NCI-H2227 (cell line): ENCODE results near the gene WDR44.
"Not testable (repeated sequence)": the region's sequence is repeated elsewhere in the genome, so short reads cannot be mapped to it uniquely, and the experiment has no call there.

Experiments used
- DNase-seq: peaks from one replicate; lab custom pipeline; 2025; ENCODE audit not compliant: unreplicated experiment; lab: John Stamatoyannopoulos, UW

WDR44 gene

DNA sequence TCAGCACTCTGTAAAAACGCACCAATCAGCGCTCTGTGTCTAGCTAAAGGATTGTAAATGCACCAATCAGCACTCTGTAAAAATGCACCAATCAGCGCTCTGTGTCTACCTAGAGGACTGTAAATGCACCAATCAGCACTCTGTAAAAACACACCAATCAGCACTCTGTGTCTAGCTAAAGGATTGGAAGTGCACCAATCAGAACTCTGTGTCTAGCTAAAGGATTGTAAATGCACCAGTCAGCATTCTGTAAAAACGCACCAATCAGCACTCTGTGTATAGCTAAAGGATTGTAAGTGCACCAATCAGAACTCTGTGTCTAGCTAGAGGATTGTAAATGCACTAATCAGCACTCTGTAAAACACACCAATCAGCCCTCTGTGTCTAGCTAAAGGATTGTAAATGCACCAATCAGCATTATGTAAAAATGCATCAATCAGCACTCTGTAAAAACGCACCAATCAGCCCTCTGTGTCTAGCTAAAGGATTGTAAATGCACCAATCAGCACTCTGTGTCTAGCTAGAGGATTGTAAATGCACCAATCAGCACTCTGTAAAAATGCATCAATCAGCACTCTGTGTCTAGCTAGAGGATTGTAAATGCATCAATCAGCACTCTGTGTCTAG is 124.9 kb downstream of the WDR44 start:
- not testable (repeated sequence) for DNase-seq

DNA sequence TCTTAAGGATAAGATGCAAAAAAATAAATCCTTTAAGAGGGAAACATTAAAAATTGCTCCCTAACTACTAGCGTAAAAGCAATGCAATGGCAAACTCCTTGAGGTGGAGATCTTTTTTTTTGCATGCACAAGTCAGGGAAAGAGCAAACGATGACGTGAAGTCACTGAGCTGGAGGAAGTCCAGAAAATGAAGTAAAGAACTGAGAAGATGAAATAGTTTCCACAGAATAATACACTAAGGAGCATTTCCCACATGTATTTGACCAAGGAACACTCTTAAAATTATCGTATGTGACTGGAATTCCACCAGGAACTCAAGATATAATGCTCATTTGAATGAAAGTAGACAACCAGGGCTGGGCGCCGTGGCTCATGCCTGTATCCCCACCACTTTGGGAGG is 128.7 kb downstream of the WDR44 start:
- DNase-seq = no peak

DNA sequence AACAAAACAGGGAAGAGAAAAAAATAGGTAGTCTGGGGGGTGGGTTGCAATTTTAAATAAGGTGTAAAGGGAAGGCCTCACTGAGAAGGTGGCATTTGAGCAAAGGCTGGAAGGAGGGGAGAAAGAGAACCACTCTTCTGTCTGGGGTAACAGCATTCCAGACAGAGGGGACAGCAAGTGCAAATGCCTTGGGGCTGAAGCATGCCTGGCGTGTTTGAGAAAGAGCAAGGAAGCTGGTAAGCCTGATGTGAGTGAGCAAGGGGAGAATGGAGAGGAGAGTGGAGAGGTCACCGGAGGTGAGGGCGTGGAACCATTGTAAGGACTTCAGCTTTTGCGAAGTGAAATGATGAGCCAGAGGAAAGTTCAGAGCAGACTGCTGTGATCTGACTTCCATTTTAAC is 130.0 kb downstream of the WDR44 start:
- DNase-seq = no peak

DNA sequence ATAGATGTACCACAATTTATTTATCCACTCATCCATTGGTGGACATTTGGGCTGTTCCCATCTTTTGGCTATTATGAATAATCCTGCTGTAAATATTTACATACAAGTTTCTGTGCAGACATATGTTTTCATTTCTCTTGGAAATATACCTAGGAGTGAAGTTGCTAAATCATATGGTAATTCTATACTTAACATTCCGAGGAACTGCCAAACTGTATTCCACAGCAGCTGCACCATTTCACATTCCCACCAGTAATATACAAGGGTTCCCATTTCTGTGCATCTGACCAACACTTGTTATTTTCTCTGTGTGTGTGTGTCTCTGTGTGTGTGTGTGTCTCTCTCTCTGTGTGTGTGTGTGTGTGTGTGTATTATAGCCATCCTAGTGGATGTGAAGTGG is 134.3 kb downstream of the WDR44 start:
- DNase-seq = no peak

DNA sequence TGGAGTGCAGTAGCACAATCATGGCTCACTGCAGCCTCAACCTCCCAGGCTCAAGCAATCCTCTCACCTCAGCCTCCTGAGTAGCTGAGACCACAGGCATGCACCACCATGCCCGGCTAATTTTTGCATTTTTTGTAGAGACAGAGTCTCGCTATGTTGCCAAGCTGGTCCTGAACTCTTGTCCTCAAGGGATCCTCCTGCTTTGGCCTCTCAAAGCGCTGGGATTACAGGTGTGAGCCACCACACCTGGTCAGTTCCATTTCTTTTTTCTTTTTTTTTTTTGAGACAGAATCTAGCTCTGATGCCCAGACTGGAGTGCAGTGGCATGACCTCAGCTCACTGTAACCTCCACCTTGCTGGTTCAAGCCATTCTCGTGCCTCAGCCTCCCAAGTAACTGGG is 136.5 kb downstream of the WDR44 start:
- DNase-seq = not testable (repeated sequence)

DNA sequence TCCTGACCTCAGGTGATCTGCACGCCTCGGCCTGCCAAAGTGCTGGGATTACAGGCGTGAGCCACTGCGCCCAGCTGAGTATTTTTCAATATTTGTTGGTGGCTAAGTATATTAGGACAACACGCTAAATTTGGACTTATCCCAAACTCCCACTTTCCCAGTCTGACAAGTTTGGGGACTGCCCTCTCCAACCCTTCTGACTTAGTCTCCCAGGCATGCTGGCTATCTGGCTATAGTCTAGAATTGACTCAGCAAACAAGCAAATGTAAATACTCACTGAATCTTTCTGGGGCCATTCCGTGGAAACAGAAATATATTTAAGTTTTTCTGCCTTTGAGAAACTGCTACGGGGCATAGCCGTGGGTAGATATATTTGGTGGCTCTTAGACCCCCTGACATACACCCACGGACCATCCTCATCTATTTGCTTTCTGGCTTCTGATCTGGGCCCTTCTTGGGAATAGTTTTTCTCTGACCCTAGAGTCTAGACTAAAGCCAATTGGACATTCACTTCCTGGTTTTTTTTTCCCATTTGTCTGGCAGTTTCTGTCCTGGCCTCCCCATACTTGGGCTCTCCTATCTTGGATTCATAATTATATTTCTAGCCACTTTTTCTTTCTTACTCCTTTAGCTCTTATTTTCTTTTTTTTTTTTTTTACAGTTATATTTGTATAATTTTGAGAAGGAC is 138.5 kb downstream of the WDR44 start:
- no peak for DNase-seq

DNA sequence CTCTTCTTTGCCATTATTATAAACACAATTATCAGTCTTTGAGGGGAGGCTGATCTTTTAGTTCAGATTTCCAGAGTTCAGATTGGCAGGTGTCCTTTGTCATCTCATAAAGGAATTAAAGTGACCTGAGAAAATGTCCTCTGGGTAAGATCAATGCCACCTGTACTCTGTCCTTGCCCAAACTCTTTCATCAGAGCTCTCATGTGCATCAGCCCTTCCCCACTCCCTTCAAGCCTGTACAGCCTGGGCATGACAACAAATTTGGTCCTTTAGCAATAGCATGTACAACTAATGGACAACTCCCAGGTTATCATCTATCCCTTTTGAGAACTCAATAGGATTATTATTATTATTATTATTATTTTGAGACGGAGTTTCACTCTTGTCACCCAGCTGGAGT is 140.8 kb downstream of the WDR44 start:
- not testable (repeated sequence) for DNase-seq

DNA sequence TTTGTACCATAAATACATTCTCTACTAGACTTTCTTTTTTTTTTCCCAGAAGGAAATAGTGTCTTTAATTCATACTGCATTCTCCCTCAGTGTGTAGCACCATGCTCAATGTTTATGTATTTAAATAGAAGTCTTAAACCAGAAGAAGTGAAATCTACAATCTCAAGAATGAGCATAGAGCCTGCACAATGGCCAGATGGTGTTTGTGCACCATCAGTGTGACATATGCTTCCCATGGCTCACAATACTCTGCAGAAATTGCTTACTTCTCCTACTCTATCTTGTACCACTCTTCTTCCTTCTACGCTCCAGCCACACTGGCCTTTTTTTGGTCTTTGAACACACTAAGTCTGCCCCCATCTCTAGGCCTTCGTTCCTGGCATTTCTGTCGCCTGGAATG is 147.1 kb downstream of the WDR44 start:
- DNase-seq = no peak

DNA sequence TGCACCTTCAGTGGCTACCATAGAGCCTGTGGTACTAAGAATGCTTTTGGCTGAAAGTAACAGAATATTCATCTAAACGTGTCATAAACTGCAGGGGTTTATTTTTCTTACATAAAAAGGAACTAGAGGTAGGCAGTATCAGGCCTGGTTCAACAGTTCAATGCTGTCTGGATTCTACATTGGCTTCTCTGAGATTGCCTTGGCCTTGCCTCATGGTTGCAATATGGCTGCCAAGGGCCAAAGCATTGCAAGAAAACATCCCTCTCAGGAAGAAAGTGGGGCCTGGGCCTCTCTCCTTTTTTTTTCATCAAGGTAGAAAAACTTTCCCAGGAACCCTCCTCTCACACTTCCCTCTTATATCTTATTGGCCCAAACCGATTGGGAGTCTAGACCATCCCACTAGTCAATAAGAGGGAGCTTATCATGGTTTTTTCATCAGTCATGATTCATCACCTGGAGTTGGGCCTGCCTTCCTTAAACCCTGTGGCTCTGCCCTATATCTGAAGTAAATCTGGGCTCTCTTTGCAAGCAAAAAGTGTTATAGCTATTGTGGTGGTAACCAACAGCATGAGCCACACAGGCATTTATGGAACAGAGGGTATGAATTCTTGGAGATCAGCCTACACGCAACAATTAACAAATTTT is 147.9 kb downstream of the WDR44 start:
- DNase-seq = no peak

DNA sequence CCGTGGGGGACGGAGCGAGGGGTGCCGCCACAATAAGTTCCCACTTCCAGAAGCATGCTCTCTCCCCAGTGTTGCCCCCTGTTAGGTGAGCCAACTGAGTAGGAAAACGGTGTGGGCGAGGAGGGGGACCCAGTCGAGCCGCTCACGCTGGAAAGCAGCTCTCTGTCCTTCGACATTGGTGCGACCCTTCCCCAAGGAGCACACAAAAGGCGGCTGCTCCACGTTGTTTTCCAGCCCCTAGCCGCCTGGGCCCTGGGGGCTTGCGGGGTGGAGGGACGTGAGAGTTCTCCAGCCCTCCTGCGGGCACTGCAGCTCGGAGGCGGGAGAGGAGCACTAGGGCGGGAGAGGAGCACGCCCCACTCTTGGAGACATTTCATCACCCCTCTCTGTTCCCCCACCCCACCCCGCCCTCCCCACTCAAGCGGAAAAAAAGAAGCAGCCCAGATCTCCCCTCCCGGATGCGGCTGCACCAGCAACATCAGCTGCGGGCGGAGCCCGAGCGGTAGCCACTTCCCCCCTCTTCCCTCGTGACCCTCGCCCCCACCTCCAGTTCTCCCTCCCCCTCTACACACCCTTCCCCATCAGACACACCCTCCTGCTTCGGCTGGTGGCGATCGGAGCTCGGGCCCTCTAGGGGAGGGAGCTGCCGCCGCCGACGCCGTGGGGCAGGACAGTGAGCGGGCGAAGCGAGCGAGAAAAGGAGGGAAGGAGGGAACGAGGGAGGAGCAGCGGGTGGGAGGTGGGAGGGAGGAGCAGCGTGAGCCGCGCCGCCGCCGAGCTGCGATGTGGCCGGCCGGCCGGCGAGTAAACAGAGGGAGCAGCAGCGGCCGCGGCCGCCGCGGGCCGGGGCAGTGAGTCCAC is 149.4 kb downstream of the WDR44 start, which contains the start of gene DOCK11:
Gene DOCK11 (plus strand): TSS at position 755 of the 861 bp plus-strand sequence. CDS start 157 bp downstream, outside the sequence.
- peak; percentile 93 for DNase-seq

DNA sequence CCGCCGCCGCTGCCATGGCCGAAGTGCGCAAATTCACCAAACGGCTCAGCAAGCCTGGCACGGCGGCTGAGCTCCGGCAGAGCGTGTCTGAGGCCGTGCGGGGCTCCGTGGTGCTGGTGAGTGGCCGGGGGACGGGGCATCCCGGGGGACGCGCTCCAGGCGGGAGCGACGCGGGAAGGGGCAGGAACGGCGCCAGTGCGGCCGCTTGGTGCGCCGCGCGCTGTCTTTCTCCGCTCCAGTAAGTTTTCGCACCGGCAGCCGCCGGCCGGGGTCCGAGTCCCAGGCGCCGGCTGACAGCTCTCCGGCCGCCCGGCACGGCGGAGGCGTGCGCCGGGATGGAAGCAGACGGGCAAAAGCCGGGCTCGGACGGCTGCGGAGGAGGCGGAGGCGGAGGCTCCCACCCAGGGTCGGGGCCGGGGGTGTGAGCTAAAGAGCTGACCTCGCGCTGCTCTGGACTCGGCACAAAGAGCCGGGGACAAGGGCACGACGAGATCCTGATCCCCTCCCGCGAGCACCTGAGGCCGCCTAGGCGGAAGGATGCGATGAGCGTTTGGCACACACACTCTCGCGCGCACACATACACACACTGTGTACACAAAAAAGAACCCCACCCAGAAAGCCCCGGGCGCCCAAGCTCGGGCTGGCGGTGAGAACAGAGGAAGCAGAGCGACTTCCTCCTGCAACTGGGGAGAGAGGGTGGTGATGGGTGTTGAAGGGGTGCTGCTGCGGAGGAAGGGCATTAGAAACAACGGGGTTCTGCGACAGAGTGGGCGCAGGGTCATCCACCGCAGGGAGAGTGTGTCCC is 150.3 kb downstream of the WDR44 start:
- peak; percentile 62 for DNase-seq

DNA sequence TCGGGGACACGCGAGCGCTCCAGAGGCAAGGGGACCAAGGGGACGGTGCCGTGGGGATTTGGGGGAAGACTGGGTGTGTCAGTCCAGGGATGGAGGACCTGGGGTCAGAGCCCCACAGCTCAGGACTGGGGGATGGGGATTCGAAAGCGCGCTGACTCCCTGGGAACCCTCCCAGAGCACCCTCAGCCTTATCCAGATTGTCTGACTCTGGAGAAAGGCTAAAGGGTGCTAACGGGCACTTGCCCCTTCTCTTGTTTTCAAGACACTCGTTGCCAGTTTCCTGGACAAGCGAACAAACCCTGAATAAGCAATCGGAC is 150.8 kb downstream of the WDR44 start:
- DNase-seq = no peak

DNA sequence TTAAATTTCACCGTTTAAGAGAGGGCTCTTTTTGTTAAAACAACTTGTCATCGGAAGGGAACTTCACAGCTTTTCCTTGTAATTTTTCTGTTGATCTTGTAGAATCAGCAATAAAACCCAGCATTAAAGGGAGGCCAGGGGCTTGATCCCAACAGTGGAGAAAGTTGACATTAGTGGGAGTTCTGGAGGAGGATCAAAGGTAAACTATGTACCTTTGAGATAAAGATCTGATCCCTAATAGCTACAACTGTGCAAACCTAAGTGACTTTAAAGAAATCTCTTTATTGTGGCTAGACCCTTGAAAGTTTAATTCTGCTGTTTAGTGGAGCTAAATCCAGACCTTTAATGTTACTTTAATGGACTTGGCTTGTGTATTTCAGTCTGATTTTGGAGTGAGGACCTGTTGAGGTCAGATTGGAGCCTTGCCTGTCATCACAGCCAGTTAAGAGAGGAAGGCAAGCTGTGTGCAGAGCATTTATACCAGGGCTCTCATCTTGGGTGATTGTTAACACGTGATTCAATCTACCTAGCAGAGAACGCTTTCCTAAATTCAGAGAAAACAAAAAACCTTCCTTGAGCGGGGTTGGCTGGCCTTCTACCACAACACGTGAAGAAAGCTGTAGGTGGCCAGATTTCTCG is 151.4 kb downstream of the WDR44 start:
- DNase-seq = peak; percentile 23

DNA sequence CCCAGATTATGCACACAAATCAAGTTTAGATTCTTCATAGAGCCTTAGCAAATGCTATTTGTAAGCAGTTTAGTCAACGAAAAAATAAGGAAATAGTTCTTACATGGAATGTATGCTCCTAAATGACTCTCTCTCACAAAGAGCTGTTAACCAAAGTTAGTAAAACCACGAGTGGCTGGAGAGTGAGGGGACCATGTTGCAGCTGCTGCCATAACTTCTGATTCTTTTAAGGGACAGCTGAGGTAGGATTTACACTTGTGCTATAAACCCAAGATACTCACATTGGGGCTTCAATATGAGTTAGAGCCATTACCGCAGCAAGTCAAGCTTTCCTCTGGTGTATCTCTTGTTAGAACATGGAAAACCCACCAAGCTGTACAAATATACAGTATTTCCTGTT is 152.4 kb downstream of the WDR44 start:
- no peak for DNase-seq

DNA sequence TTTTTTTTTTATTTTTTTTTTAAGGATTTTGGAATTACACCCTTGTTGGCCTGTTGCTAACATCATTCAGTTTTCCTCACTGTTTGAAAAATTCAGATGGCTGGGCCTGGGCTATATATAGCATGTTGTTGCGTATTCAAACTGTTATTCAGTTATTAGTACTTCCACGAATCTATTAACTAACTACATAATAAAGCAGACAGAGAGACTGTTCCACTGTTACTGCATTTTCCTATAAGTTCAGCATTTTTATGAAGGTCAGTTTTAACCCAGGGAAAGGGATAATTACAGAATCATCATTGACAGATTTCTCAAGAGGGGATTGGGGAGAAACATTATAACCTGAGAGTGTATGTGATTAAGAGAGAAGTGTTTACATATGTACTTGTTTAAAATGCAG is 152.8 kb downstream of the WDR44 start:
- DNase-seq = no peak

DNA sequence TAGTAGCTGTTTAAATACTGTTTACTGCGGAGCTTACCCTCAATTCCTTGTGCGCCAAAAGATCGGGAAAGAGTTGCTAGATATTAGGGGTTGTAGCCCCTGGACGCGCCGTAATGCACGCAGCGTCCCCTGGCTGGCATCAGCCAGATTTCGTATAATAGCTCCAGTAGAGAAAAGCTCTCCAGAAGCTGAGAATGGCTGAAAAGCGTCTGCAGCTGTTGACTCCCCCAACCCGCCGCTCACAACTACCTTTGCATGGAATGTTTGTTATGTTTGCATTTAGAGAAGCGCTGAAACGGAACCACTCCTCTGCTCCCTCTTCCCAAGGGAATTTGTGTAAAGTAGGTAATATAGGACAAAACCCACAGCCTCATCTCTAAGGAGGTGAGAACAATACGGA is 153.4 kb downstream of the WDR44 start:
- DNase-seq = peak; percentile 62
